GM12873 (cell line): ENCODE data around the gene USP20.

ENCODE experiments used
- TF ChIP-seq, protein P1 (sequence below): IDR thresholded peaks from 2 replicates; pipeline ENCODE4 v1.5.1; 2012; ENCODE audit warnings: low read depth, mild to moderate bottlenecking, moderate library complexity, low read length, control low read depth; ENCODE audit not compliant: insufficient read depth; ENCODE audit errors: missing control alignments

The USP20 gene

GRCh38 chr9:129835128-129835859, at the start of gene USP20, which contains the start of gene C9orf78:
TSS of gene USP20 (plus strand) at chr9:129835458. CDS start at chr9:129852556, 17,098 bp downstream.
TSS of gene C9orf78 (minus strand) at chr9:129835275. CDS start at chr9:129835221, 54 bp downstream.
- TF ChIP-seq, protein P1, sequence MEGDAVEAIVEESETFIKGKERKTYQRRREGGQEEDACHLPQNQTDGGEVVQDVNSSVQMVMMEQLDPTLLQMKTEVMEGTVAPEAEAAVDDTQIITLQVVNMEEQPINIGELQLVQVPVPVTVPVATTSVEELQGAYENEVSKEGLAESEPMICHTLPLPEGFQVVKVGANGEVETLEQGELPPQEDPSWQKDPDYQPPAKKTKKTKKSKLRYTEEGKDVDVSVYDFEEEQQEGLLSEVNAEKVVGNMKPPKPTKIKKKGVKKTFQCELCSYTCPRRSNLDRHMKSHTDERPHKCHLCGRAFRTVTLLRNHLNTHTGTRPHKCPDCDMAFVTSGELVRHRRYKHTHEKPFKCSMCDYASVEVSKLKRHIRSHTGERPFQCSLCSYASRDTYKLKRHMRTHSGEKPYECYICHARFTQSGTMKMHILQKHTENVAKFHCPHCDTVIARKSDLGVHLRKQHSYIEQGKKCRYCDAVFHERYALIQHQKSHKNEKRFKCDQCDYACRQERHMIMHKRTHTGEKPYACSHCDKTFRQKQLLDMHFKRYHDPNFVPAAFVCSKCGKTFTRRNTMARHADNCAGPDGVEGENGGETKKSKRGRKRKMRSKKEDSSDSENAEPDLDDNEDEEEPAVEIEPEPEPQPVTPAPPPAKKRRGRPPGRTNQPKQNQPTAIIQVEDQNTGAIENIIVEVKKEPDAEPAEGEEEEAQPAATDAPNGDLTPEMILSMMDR = peak; percentile 3

DNA sequence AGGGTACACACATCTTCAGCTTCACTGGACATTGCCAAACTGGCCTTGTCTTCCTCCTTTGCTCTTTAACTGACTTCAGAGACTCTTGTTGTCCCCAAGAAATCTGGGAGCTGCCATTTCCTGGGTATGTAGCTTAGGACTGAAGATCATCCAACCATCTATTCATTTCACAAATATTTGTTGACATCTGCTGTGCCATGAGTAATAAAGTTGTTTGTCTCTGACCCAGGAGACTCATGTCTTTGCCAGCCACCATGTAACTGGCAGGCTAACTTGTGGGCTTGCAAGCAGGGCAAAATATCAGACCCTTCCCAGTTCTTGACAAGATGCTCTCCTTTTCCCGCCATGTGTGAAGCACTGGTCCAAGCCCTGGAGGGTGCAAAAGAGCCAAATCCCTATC, 49.4 kb upstream of the USP20 start:
- TF ChIP-seq, protein P1 = no peak

DNA sequence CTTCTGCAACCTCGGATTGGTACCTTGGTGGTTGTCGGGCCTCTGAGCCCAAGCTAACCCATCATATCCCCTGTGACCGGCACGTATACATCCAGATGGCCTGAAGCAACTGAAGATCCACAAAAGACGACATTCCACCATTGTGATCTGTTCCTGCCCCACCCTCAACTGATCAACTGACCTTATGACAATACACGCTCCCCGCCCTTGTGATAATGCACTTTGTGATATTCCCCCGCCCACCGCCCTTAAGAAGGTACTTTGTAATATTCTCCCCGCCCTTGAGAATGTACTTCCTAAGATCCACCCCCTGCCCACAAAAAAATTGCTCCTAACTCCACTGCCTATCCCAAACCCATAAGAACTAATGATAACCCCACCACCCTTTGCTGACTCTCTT, 48.8 kb upstream of the USP20 start:
- TF ChIP-seq, protein P1 = no peak

- TF ChIP-seq, protein P1 = no peak
These were observed 40.7 kb upstream of the USP20 start for GRCh38 chr9:129794549-129794948.

DNA sequence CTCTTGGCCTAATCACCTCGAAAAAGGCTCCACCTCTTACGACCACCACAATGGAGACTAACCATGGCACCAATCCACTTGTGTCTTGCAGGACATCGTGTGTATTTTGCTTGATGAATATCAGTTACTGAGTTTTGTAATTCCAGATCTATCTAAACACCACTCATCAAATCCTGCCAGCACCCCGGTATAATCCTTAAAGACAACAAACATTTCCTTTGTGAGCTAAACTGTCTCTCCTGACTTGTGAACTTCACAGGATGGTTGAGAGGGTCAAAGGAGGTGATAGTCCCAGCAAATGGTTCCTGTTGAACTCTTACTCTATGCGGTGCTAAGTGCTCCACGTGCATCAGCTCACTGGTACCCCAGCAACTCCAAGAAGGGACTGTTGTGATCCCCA, 36.3 kb upstream of the USP20 start:
- TF ChIP-seq, protein P1 = no peak

- TF ChIP-seq, protein P1 = no peak
These were observed 33.8 kb upstream of the USP20 start for GRCh38 chr9:129801504-129801903.

- TF ChIP-seq, protein P1 = no peak
These were observed 32.2 kb upstream of the USP20 start, which contains the start of gene TOR1B for GRCh38 chr9:129802833-129803675. TSS of gene TOR1B (plus strand) at chr9:129803184. CDS start at chr9:129803213, 29 bp downstream.
